Measurements from ENCODE around the gene ACAP3.

GRCh38 chr1:1245178-1245816, 62.4 kb downstream of the ACAP3 start:
- TF ChIP-seq POLR2A (IDR thresholded peaks at IDR 0.05; ENCODE audit: low read depth, low read length): no peak
- TF ChIP-seq CTCF (IDR thresholded peaks at IDR 0.05; ENCODE audit: extremely low read depth in 1 of 2, insufficient read depth in 1 of 2, low read depth in 1 of 2, low read length in 2 of 2): no peak
- TF ChIP-seq MYC (IDR thresholded peaks at IDR 0.05; ENCODE audit: low read depth, low read length): no peak

Data from endothelial cell of umbilical vein (primary cell).